ENCODE data around the gene AFAP1L2. TPM values are rescaled to one million over a fixed set of nuclear protein-coding genes. Genes with fewer than 3 reads are reported as not detected.
"Not testable (repeated sequence)": the region's sequence is repeated elsewhere in the genome, so short reads cannot be mapped to it uniquely, and the experiment has no call there.

Gene AFAP1L2
- polyA plus RNA-seq, 1 donor from 2014 or later = 0.88 TPM

DNA sequence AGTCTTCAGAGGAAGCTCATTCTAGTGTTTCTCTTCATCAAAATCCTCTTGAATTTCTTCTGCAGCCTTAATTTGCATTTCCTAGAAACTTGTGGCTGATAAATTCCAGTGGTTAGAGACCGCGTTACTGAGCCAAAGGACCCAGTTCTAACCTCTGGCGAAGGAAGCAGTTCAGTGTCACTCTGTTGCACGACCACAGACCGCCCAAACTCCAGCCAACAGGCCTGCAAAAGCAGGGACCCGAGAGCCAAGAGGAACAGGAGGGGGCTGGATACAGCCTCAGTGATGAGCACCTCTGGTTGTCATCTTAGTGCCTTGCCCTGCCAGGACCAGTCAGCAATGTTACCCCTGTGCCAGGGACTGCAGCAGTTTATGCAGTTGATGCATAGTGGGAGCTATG is 70.0 kb downstream of the AFAP1L2 start:
- no peak overlapping the region for H3K4me2 ChIP-seq (ENCODE audit: low read length)
- TF ChIP-seq TAF1 (IDR thresholded peaks at IDR 0.05; ENCODE audit: low read depth) = no peak

GRCh38 chr10:114333441-114333840 is 70.9 kb downstream of the AFAP1L2 start:
- H3K27ac ChIP-seq (ENCODE audit: low read length); H3F3A ChIP-seq (ENCODE audit: insufficient read depth, low read length, poor library complexity, severe bottlenecking); H2AFZ ChIP-seq (ENCODE audit: low read depth, low read length); H4K20me1 ChIP-seq (ENCODE audit: insufficient read depth); H3K9ac ChIP-seq (ENCODE audit: low read length); H3K9me3 ChIP-seq (ENCODE audit: low read length); H3K9me2 ChIP-seq (ENCODE audit: insufficient read depth, low read length); H3K4me2 ChIP-seq (ENCODE audit: low read length); H3K79me2 ChIP-seq (replicated peaks; ENCODE audit: insufficient read depth, low read length); H3K27me3 ChIP-seq (ENCODE audit: insufficient read depth, low read depth, low read length); H3K4me3 ChIP-seq (ENCODE audit: low read length); H3K36me3 ChIP-seq (ENCODE audit: insufficient read depth, low read length): not testable (repeated sequence)

More for the DNA sequence above, 70.0 kb downstream of the AFAP1L2 start:
- H3K36me3 ChIP-seq (ENCODE audit: insufficient read depth, low read length) = no peaks in the 10 kb centered on the region
- no peak overlapping the region for H3K27ac ChIP-seq (ENCODE audit: low read length)
- no peaks in the 10 kb centered on the region for H3K9me2 ChIP-seq (ENCODE audit: insufficient read depth, low read length)
- no peaks in the 10 kb centered on the region for H4K20me1 ChIP-seq (ENCODE audit: insufficient read depth)
- no peaks in the 10 kb centered on the region for H3K79me2 ChIP-seq (replicated peaks; ENCODE audit: insufficient read depth, low read length)
- H3K27me3 ChIP-seq (ENCODE audit: insufficient read depth, low read depth, low read length) = no peaks in the 10 kb centered on the region
- H3K4me3 ChIP-seq (ENCODE audit: low read length) = no peak overlapping the region
- H3K9ac ChIP-seq (ENCODE audit: low read length) = no peak overlapping the region
- H3F3A ChIP-seq (ENCODE audit: insufficient read depth, low read length, poor library complexity, severe bottlenecking) = no peaks in the 10 kb centered on the region
- no peaks in the 10 kb centered on the region for H3K9me3 ChIP-seq (ENCODE audit: low read length)
- no peak overlapping the region for H2AFZ ChIP-seq (ENCODE audit: low read depth, low read length)

- TF ChIP-seq MXI1 (conservative IDR thresholded peaks at IDR 0.05; ENCODE audit: poor library complexity, severe bottlenecking) = no peak
- no peak for TF ChIP-seq CTCF (IDR thresholded peaks at IDR 0.05; ENCODE audit: poor library complexity, severe bottlenecking)
- no peak for TF ChIP-seq POLR2AphosphoS5 (IDR thresholded peaks at IDR 0.05)
- no peak for TF ChIP-seq TAF1 (IDR thresholded peaks at IDR 0.05; ENCODE audit: low read depth)
- TF ChIP-seq, protein P1, sequence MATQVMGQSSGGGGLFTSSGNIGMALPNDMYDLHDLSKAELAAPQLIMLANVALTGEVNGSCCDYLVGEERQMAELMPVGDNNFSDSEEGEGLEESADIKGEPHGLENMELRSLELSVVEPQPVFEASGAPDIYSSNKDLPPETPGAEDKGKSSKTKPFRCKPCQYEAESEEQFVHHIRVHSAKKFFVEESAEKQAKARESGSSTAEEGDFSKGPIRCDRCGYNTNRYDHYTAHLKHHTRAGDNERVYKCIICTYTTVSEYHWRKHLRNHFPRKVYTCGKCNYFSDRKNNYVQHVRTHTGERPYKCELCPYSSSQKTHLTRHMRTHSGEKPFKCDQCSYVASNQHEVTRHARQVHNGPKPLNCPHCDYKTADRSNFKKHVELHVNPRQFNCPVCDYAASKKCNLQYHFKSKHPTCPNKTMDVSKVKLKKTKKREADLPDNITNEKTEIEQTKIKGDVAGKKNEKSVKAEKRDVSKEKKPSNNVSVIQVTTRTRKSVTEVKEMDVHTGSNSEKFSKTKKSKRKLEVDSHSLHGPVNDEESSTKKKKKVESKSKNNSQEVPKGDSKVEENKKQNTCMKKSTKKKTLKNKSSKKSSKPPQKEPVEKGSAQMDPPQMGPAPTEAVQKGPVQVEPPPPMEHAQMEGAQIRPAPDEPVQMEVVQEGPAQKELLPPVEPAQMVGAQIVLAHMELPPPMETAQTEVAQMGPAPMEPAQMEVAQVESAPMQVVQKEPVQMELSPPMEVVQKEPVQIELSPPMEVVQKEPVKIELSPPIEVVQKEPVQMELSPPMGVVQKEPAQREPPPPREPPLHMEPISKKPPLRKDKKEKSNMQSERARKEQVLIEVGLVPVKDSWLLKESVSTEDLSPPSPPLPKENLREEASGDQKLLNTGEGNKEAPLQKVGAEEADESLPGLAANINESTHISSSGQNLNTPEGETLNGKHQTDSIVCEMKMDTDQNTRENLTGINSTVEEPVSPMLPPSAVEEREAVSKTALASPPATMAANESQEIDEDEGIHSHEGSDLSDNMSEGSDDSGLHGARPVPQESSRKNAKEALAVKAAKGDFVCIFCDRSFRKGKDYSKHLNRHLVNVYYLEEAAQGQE (IDR thresholded peaks at IDR 0.05; ENCODE audit: borderline replicate concordance) = no peak
- no peak for TF ChIP-seq SMC3 (conservative IDR thresholded peaks at IDR 0.05; ENCODE audit: poor library complexity)
- TF ChIP-seq EP300 (conservative IDR thresholded peaks at IDR 0.05; ENCODE audit: poor library complexity, severe bottlenecking) = no peak
- TF ChIP-seq EZH2 (IDR thresholded peaks at IDR 0.05; ENCODE audit: borderline replicate concordance, insufficient read depth, low read length, poor library complexity, severe bottlenecking) = no peak
- TF ChIP-seq RAD21 (conservative IDR thresholded peaks at IDR 0.05) = no peak
- no peak overlapping the region for H2AFZ ChIP-seq (ENCODE audit: low read depth, low read length)
- H3K36me3 ChIP-seq (ENCODE audit: insufficient read depth, low read length) = no peaks in the 10 kb centered on the region
- H3K27ac ChIP-seq (ENCODE audit: low read length) = no peak overlapping the region
- no peak overlapping the region for H3K4me2 ChIP-seq (ENCODE audit: low read length)
- H3F3A ChIP-seq (ENCODE audit: insufficient read depth, low read length, poor library complexity, severe bottlenecking) = no peaks in the 10 kb centered on the region
- no peaks in the 10 kb centered on the region for H3K79me2 ChIP-seq (replicated peaks; ENCODE audit: insufficient read depth, low read length)
- H3K9me2 ChIP-seq (ENCODE audit: insufficient read depth, low read length) = no peaks in the 10 kb centered on the region
- no peak overlapping the region for H3K9ac ChIP-seq (ENCODE audit: low read length)
- H3K27me3 ChIP-seq (ENCODE audit: insufficient read depth, low read depth, low read length) = no peaks in the 10 kb centered on the region
- no peaks in the 10 kb centered on the region for H4K20me1 ChIP-seq (ENCODE audit: insufficient read depth)
- H3K9me3 ChIP-seq (ENCODE audit: low read length) = no peaks in the 10 kb centered on the region
- H3K4me3 ChIP-seq (ENCODE audit: low read length) = no peak overlapping the region
These were observed 71.8 kb downstream of the AFAP1L2 start for GRCh38 chr10:114332301-114333192.

Data from neural cell (in vitro differentiated cells).